Loucy (cell line): ENCODE measurements around the gene TRMU.
A peak's percentile ranks its signal among the peaks of the same experiment; 100 is the strongest.

Experiments
- H2AFZ ChIP-seq: fragments of 200-600 bp; sonication (generic); 2 replicates; pipeline ENCODE4 v1.6.0; 2016; ENCODE audit warnings: antibody characterized with exemption, mild to moderate bottlenecking, low read length, moderate library complexity
- H3F3A ChIP-seq: fragments of 200-600 bp; 2 replicates; pipeline ENCODE4 v1.6.0; 2016; ENCODE audit warnings: antibody characterized with exemption, low read depth, mild to moderate bottlenecking
- H3K27me3 ChIP-seq: fragments of 200-600 bp; sonication (generic); 2 replicates; pipeline ENCODE4 v1.6.1; 2014; ENCODE audit warnings: low read length, mild to moderate bottlenecking; ENCODE audit not compliant: insufficient read depth, poor library complexity, severe bottlenecking
- H3K36me3 ChIP-seq: fragments of 200-600 bp; sonication (generic); 2 replicates; pipeline ENCODE4 v1.6.1; 2016; ENCODE audit warnings: low read length; ENCODE audit not compliant: insufficient read depth
- H3K4me1 ChIP-seq: fragments of 200-600 bp; sonication (generic); 2 replicates; pipeline ENCODE4 v1.5.1; 2014; ENCODE audit warnings: low read length, mild to moderate bottlenecking; ENCODE audit not compliant: insufficient read depth, poor library complexity, severe bottlenecking
- H3K4me2 ChIP-seq: fragments of 200-600 bp; sonication (generic); 2 replicates; pipeline ENCODE4 v1.6.0; 2014; ENCODE audit warnings: antibody characterized with exemption, low read length, low read depth, mild to moderate bottlenecking; ENCODE audit not compliant: poor library complexity, severe bottlenecking
- H3K4me3 ChIP-seq: fragments of 200-600 bp; sonication (generic); 2 replicates; pipeline ENCODE4 v1.5.1; 2014; ENCODE audit warnings: low read length, mild to moderate bottlenecking, mixed read lengths; ENCODE audit not compliant: poor library complexity, severe bottlenecking
- H3K79me2 ChIP-seq: fragments of 200-600 bp; sonication (generic); 2 replicates; pipeline ENCODE4 v1.6.1; 2014; ENCODE audit warnings: low read length; ENCODE audit not compliant: insufficient read depth
- H3K9ac ChIP-seq: fragments of 200-600 bp; sonication (generic); 2 replicates; pipeline ENCODE4 v1.6.0; 2014; ENCODE audit warnings: mild to moderate bottlenecking, low read depth, low read length, moderate library complexity; ENCODE audit not compliant: poor library complexity, severe bottlenecking
- H3K9me2 ChIP-seq: fragments of 200-600 bp; sonication (generic); replicated peaks from 2 replicates; pipeline ENCODE4 v1.6.1; 2016; ENCODE audit warnings: low read depth, low read length, mixed read lengths
- H3K9me3 ChIP-seq: fragments of 200-600 bp; sonication (generic); 2 replicates; pipeline ENCODE4 v1.6.1; 2014; ENCODE audit warnings: mild to moderate bottlenecking, antibody characterized with exemption, low read length, low read depth; ENCODE audit not compliant: insufficient read depth
- H4K20me1 ChIP-seq: fragments of 200-600 bp; sonication (generic); 2 replicates; pipeline ENCODE4 v1.6.0; 2014; ENCODE audit warnings: antibody characterized with exemption, low read length, mild to moderate bottlenecking; ENCODE audit not compliant: insufficient read depth, poor library complexity, severe bottlenecking
- EZH2phosphoT487 ChIP-seq: fragments of 200-600 bp; IDR thresholded peaks from 2 replicates; pipeline ENCODE4 v1.6.1; 2018; ENCODE audit warnings: antibody characterized with exemption, mild to moderate bottlenecking, moderate library complexity, borderline replicate concordance
- TF ChIP-seq, protein P1 (sequence below): fragments of 200-600 bp; sonication (generic); conservative IDR thresholded peaks from 2 replicates; pipeline ENCODE4 v1.5.1; 2014; ENCODE audit warnings: mild to moderate bottlenecking, antibody characterized with exemption, low read length

Gene TRMU

DNA sequence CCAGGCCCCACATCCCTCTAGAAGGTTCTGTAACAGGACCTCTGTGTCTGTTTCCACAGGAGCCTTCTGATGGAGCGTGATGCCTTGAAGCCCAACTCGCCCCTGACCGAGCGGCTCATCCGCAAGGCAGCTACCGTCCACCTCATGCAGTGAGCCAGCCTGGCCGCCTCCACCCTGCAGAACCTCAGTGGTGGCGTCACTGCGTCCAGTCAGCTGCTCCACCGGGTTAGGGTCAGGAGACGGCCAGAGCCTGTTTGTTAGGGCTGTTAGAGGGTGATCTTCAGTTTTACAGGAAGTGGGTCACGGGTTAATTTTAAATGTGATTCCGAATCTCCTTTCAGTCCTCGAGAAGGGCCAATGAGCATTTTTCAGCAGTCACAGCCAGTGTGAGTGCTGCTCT, 42.8 kb upstream of the TRMU start:
- H3K4me3 ChIP-seq: no peak overlapping the region
- H3K9ac ChIP-seq: no peak overlapping the region

DNA sequence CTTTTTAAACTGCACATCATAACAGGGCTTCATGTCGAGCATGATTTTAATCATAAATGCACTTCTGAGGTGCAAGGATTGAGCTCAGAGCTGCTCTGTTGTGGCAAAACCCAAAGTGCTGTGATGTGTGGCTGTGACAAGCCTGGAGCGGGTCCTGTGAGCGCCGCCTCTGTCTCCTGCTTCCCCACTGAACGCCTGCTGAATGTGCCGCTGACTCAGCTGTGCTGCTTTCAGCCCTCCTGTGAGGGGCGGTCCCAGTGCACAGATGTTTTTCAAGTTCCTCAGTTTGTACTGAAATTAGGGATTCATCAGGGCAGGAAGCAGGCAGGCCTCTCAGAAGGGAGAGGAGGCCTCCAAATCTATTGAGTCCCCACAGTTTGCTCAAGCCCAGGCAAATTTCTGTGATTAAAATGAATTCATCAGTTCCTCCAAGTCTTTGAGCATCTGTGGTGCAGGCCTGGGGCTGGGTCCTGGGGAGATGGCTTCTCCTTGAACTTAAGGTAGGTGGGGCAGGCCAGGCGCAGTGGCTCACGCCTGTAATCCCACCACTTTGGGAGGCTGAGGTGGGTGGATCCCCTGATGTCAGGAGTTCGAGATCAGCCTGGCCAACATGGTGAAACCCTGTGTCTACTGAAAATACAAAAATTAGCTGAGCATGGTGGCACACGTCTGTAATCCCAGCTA, 41.8 kb upstream of the TRMU start:
- no peak overlapping the region for H2AFZ ChIP-seq
- H4K20me1 ChIP-seq: no peaks in the 10 kb centered on the region
- H3K9me2 ChIP-seq: no peaks in the 10 kb centered on the region
- H3K36me3 ChIP-seq: peaks cover 9% of the 10 kb centered on the region; the same call in 1 of the 2 replicates
- peaks cover 56% of the 10 kb centered on the region for H3K4me1 ChIP-seq
- H3F3A ChIP-seq: no peaks in the 10 kb centered on the region
- peak overlapping the region; percentile 25 for H3K4me2 ChIP-seq
- no peaks in the 10 kb centered on the region for H3K9me3 ChIP-seq
- peak overlapping the region; percentile 45 for H3K9ac ChIP-seq
- no peaks in the 10 kb centered on the region for H3K27me3 ChIP-seq
- H3K79me2 ChIP-seq: peaks cover 42% of the 10 kb centered on the region
- no peak overlapping the region for H3K4me3 ChIP-seq
- no peak for TF ChIP-seq EZH2phosphoT487
- TF ChIP-seq, protein P1, sequence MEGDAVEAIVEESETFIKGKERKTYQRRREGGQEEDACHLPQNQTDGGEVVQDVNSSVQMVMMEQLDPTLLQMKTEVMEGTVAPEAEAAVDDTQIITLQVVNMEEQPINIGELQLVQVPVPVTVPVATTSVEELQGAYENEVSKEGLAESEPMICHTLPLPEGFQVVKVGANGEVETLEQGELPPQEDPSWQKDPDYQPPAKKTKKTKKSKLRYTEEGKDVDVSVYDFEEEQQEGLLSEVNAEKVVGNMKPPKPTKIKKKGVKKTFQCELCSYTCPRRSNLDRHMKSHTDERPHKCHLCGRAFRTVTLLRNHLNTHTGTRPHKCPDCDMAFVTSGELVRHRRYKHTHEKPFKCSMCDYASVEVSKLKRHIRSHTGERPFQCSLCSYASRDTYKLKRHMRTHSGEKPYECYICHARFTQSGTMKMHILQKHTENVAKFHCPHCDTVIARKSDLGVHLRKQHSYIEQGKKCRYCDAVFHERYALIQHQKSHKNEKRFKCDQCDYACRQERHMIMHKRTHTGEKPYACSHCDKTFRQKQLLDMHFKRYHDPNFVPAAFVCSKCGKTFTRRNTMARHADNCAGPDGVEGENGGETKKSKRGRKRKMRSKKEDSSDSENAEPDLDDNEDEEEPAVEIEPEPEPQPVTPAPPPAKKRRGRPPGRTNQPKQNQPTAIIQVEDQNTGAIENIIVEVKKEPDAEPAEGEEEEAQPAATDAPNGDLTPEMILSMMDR: no peak

More for the DNA sequence above, 42.8 kb upstream of the TRMU start:
- H3K9me2 ChIP-seq: no peaks in the 10 kb centered on the region
- H4K20me1 ChIP-seq: no peaks in the 10 kb centered on the region
- H3K27me3 ChIP-seq: no peaks in the 10 kb centered on the region
- H3F3A ChIP-seq: no peaks in the 10 kb centered on the region
- TF ChIP-seq EZH2phosphoT487: no peak
- TF ChIP-seq, protein P1: no peak
- H3K79me2 ChIP-seq: peaks cover 37% of the 10 kb centered on the region
- H2AFZ ChIP-seq: no peak overlapping the region
- H3K4me2 ChIP-seq: no peak overlapping the region
- H3K9me3 ChIP-seq: no peaks in the 10 kb centered on the region
- peaks cover 8% of the 10 kb centered on the region; the same call in 1 of the 2 replicates for H3K36me3 ChIP-seq
- H3K4me1 ChIP-seq: peaks cover 60% of the 10 kb centered on the region

DNA sequence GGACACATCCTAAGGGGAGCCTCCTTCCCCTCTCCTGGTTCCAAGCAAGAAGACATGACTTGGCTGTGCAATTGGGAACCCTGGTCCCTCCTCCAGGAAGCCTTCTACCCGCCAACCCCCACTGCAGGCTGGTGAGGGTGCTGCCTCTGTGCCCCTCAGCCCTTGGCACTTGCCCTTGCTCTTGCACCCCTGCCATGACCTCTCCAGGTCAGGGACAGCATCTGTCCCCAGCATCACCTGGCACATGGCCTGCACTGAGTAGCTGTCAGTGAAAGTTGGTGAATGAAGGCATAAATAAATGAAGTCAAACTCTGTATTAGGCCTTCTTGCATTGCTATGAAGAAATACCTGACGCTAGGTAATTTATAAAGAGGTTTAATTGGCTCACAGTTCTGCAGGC, 40.7 kb upstream of the TRMU start:
- Histone ChIP-seq H3F3A (no peaks in the 10 kb centered on the region), H3K79me2 (peaks cover 49% of the 10 kb centered on the region), H3K4me1 (peaks cover 50% of the 10 kb centered on the region), H3K36me3 (peaks cover 17% of the 10 kb centered on the region; the same call in 1 of the 2 replicates), H3K4me3 (peak overlapping the region; percentile 79), H3K9me3 (no peaks in the 10 kb centered on the region), H3K27me3 (no peaks in the 10 kb centered on the region), H3K9me2 (no peaks in the 10 kb centered on the region), H4K20me1 (no peaks in the 10 kb centered on the region), H3K4me2 (peak overlapping the region; percentile 91), H3K9ac (peak overlapping the region; percentile 94), H2AFZ (no peak overlapping the region)
- no peak for TF ChIP-seq EZH2phosphoT487
- TF ChIP-seq, protein P1: no peak
